NCI-H2029 treated with DMSO at 0.1 percent for 48 hours (cell line): Measurements from ENCODE around the gene TBCK.
"Not testable (repeated sequence)": the region's sequence is repeated elsewhere in the genome, so short reads cannot be mapped to it uniquely, and the experiment has no call there.

Experiments used
- DNase-seq: peaks from one replicate; lab custom pipeline; 2025; lab: John Stamatoyannopoulos, UW

TBCK gene

DNA sequence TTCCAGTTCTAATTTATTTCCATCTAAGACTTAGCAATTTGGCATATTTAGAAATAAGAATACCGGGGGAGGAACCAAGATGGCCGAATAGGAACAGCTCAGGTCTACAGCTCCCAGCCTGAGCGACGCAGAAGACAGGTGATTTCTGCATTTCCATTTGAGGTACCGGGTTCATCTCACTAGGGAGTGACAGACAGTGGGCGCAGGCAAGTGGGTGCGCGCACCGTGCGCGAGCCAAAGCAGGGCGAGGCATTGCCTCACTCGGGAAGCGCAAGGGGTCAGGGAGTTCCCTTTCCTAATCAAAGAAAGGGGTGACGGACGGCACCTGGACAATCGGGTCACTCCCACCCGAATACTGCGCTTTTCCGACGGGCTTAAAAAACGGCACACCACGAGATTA is 102.7 kb downstream of the TBCK start:
- not testable (repeated sequence) for DNase-seq

GRCh38 chr4:106210021-106210420 is 106.0 kb downstream of the TBCK start:
- DNase-seq = no peak

- no peak for DNase-seq
These were observed 107.2 kb downstream of the TBCK start for GRCh38 chr4:106208481-106209460.

GRCh38 chr4:106201373-106201772 is 114.6 kb downstream of the TBCK start:
- DNase-seq = no peak

DNA sequence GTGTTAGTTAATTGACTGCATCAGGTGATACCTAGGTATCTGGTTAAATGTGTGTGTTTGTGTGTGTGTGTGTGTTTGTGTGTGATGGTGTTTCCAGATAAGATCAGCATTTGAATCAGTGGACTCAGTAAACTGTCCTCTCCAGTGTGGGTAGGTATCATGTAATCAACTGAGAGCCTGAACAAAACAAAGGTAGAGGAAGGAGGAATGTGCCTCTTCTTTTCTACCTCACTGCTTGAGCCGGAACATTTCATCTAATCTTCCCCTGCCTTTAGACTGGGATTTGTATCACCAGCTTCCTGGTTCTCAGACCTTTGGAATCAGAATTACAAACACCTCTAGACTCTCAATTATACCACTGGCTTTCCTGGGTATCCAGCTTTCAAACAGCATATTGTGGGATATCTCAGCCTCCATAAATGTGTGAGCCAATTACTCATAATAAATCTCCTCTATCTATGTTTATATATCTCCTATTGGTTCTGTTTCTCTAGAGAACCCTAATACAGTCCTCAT is 120.5 kb downstream of the TBCK start:
- DNase-seq = no peak

- no peak for DNase-seq
These were observed 121.2 kb downstream of the TBCK start for GRCh38 chr4:106194801-106195200.

DNA sequence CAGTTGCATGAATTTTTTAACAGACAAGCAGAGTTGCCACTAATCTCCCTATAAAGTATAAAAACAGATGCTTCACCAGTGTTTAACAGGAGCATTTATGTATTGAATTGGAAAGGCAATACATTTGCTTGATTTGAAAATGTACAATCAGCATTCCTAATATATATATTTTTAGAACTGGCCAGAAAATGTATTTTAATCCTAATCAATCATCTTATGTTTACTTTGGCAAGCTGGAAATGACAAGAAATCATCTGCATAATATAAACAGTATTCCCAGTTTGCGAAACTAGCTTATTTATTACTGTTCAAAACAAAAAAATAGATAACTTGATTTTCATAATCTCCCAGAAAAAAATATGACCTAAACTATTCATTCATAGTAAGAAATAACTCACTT is 123.9 kb downstream of the TBCK start:
- DNase-seq = no peak

- no peak for DNase-seq
These were observed 129.8 kb downstream of the TBCK start for GRCh38 chr4:106186201-106186600.

- no peak for DNase-seq
These were observed 132.5 kb downstream of the TBCK start for GRCh38 chr4:106183551-106183950.

GRCh38 chr4:106172861-106173260 is 143.1 kb downstream of the TBCK start:
- no peak for DNase-seq

DNA sequence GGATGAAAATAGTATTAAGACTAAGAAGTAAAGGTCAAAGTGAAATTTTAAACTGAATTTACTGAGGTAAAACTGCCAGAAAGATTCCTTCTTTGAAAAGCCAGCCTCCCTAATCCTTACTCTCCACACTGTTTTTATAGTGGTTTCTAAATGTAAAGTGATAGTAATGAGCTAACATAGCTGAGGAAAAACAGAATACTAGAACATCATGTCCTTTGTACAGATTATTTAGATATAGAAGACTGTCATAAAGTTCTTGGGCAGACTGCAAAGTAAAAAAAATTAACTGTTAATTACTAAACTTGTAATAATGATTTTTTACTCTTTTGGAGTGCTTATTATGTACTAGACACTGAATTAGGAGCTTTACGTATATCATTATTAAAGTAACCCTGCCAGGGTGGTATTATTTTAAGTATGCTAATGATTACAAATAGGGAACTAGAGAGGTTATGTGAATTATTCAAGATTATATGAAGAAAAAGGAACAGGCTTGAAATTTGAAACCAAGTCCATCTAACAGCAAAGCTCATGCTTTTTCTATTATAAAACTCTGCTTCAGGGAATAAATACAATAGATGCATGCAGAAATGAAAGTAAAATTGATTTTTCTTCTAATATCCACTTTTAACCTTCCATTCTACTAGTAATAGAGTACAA is 150.5 kb downstream of the TBCK start:
- no peak for DNase-seq

DNA sequence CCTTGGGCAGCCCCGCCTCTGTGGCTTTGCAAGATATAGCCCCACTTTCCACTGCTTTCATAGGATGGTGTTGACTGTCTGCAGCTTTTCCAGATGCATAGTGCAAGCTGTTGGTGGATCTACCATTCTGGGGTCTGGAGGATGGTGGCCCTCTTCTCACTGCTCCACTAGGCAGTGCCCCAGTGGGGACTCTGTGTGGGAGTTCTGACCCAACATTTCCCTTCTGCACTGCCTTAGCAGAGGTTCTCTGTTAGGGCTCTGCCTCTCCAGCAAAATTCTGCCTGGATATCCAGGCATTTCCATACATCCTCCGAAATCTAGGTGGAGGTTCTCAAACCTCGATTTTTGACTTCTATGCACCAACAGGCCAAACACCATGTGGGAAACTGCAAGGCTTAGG is 153.7 kb downstream of the TBCK start:
- no peak for DNase-seq

DNA sequence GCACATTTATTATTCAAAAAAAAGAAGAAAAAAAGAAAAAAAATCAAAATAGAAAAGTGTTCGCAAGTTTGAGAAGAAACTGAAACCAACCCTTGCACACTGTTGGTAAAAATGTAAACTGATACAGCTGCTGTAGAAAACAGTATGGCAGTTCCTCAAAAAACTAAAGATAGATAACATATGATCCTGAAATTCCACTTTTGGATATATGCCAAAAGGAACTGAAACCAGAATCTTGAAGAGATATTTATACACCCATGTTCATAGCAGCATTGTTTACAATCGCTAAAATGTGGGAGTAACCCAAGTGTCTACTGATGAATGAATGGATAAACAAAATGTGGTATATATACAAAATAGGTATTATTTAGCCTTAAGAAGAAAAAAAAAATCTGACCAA is 155.4 kb downstream of the TBCK start:
- no peak for DNase-seq

DNA sequence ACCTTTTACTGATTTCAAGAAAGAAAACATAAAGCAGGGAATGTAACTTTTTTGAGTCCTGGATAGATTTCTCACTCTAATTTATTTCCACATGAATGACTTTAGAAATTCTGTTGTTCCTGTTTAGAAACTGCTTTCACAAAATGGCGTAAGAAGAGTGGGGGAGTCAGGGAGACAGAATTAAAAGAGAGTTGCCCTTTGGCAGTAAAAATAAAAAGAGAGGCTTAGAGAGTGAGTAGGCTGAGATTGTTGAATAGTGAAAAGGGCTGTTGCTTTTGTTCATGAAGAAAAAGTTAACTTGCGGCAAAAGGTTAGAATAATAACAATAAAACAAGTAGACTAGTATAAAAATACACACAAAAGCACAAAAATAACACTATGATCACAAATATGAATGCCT is 166.1 kb downstream of the TBCK start:
- DNase-seq = no peak

GRCh38 chr4:106149026-106149425 is 167.0 kb downstream of the TBCK start:
- DNase-seq = no peak

DNA sequence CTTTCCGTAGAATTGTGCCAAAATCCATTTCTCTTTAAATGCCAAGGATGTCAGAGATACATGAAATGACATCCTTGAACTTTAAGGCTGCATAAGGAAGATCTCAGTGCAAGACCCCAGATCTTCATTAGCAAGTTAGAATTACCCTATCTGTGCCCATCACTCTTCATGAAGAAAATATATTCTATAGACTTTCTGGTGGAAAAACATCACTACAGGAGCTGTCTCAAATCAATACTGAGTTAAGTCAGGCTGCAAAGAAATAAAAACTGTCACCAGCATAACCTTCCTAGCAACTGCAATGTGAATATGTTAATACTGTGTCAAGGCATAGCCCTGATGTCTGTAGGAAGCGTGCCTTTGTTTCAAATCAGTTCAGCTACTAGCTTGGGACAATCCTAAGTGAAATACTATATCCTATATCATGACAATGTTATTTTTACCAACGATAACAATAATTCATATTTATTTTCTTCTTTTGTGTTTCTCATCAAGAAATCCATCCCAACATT is 173.3 kb downstream of the TBCK start:
- DNase-seq = no peak

DNA sequence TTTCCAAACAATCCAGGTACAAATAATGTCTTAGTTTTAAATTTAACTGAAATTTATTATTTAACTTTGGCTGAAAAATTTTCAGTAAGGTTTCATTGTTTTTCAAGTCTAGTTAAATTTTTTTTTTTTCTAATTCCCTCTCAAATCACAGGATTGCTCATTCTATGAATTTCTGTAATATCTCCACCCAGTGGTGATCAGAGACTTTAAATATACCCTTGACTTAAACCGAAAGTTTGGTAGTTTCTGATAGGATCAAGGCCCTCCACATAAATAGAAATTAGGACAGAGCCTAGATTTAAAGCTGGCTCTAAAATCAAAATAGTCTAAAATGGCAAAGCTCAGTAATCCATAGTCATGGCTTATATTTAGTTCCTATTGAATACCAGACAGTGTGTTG is 175.4 kb downstream of the TBCK start:
- DNase-seq = no peak

- DNase-seq = no peak
These were observed 179.2 kb downstream of the TBCK start for GRCh38 chr4:106136777-106137331.

- no peak for DNase-seq
These were observed 184.0 kb downstream of the TBCK start for GRCh38 chr4:106132045-106132444.

GRCh38 chr4:106126062-106126461 is 189.9 kb downstream of the TBCK start:
- DNase-seq = no peak

DNA sequence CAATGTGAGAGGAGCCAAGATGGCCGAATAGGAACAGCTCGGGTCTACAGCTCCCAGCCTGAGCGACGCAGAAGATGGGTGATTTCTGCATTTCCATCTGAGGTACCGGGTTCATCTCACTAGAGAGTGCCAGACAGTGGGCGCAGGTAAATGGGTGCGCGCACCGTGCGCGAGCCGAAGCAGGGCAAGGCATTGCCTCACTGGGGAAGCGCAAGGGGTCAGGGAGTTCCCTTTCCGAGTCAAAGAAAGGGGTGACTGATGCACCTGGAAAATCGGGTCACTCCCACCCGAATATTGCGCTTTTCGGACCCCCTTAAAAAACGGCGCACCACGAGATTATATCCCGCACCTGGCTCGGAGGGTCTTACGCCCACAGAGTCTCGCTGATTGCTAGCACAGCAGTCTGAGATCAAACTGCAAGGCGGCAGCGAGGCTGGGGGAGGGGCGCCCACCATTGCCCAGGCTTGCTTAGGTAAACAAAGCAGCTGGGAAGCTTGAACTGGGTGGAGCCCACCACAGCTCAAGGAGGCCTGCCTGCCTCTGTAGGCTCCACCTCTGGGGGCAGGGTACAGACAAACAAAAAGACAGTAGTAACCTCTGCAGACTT is 196.0 kb downstream of the TBCK start:
- DNase-seq = not testable (repeated sequence)

DNA sequence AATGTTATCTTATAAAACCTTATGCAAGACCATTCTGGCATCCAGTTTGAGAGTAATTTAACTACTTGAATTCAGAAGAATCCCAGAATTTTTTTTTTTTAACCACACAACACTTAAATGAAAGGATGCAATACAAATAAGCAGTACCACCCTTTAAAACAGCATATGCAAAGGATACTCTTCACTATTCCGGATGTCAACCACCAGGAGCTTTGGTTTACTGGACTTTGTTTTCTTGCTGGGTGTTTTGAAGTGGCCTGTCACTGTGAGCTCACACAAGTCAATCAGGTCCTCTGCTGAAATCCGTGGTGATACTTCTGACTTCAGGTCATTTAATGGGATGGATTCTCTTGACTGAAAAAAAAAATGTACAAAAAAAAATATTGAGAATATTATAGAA is 200.0 kb downstream of the TBCK start:
- DNase-seq = no peak
